DOHH2 (cell line): Measurements from ENCODE around the gene WFS1.

Experiments used
- H3F3A ChIP-seq: fragments of 200-600 bp; sonication (generic), shearing (Covaris generic); 2 replicates; pipeline ENCODE4 v1.6.0; 2016; ENCODE audit warnings: antibody characterized with exemption, mild to moderate bottlenecking; ENCODE audit not compliant: control insufficient read depth, insufficient read depth
- H3K27ac ChIP-seq: fragments of 200-600 bp; sonication (generic); 2 replicates; pipeline ENCODE4 v1.5.1; 2014; ENCODE audit warnings: low read depth, mild to moderate bottlenecking, low read length, moderate library complexity
- H3K27me3 ChIP-seq: fragments of 200-600 bp; sonication (generic); 2 replicates; pipeline ENCODE4 v1.6.1; 2014; ENCODE audit warnings: mild to moderate bottlenecking, low read length, mixed read lengths; ENCODE audit not compliant: control insufficient read depth
- H3K36me3 ChIP-seq: fragments of 200-600 bp; sonication (generic); 2 replicates; pipeline ENCODE4 v1.6.1; 2014; ENCODE audit warnings: mild to moderate bottlenecking, low read length, moderate library complexity, mixed read lengths; ENCODE audit not compliant: control insufficient read depth
- H3K4me1 ChIP-seq: fragments of 200-600 bp; sonication (generic); 2 replicates; pipeline ENCODE4 v1.6.1; 2014; ENCODE audit warnings: mild to moderate bottlenecking, low read length, mixed read lengths; ENCODE audit not compliant: control insufficient read depth
- H3K4me2 ChIP-seq: fragments of 200-600 bp; sonication (generic); 2 replicates; pipeline ENCODE4 v1.6.0; 2014; ENCODE audit warnings: mild to moderate bottlenecking, low read length, moderate library complexity
- H3K4me3 ChIP-seq: fragments of 200-600 bp; sonication (generic); 2 replicates; pipeline ENCODE4 v1.5.1; 2014; ENCODE audit warnings: mild to moderate bottlenecking, low read length, mixed read lengths
- H3K79me2 ChIP-seq: fragments of 200-600 bp; sonication (generic); 2 replicates; pipeline ENCODE4 v1.6.1; 2014; ENCODE audit warnings: mild to moderate bottlenecking, low read length, mixed read lengths; ENCODE audit not compliant: control insufficient read depth
- H3K9me2 ChIP-seq: fragments of 200-600 bp; sonication (generic); replicated peaks from 2 replicates; pipeline ENCODE4 v1.6.1; 2014; ENCODE audit warnings: mild to moderate bottlenecking, low read length, mixed read lengths; ENCODE audit not compliant: control insufficient read depth
- H3K9me3 ChIP-seq: fragments of 200-600 bp; sonication (generic); 2 replicates; pipeline ENCODE4 v1.6.1; 2014; ENCODE audit warnings: antibody characterized with exemption, low read length, mixed read lengths; ENCODE audit not compliant: control insufficient read depth, insufficient read depth
- H4K20me1 ChIP-seq: fragments of 200-600 bp; sonication (generic); 2 replicates; pipeline ENCODE4 v1.6.0; 2014; ENCODE audit warnings: low read depth, mild to moderate bottlenecking, antibody characterized with exemption, low read length, moderate library complexity; ENCODE audit not compliant: control insufficient read depth, insufficient read depth
- EZH2phosphoT487 ChIP-seq: fragments of 200-600 bp; sonication (generic); IDR thresholded peaks from 2 replicates; pipeline ENCODE4 v1.6.1; 2017; ENCODE audit warnings: borderline replicate concordance, mild to moderate bottlenecking, antibody characterized with exemption, low read length, moderate library complexity, mixed read lengths
- TF ChIP-seq, protein P1 (sequence below): fragments of 200-600 bp; sonication (generic); IDR thresholded peaks from one replicate; pipeline ENCODE4 v1.5.1; 2014; ENCODE audit warnings: antibody characterized with exemption, mild to moderate bottlenecking, low read depth, low read length; ENCODE audit not compliant: poor library complexity, severe bottlenecking

The WFS1 gene

DNA sequence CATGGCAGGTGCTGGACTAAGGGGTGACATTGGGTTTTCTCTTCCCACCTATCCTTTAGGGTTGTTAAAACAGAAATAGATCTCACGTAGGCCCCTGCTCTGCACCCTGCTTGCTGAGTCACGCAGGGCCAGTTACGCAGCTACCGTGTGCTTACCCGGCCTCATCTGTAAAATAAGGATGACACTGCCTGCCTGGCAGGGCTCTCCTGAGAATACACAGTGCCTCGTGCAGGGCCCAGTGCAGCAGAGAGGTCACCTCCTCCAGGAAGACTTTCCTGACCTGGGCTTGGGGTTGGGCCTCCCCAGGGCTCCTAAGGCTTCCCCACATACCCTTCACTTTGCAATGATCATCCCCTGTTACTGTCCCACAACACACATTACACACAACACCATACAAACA is 35.7 kb upstream of the WFS1 start:
- Histone ChIP-seq H3K27me3 (no peaks in the 10 kb centered on the region), H3K27ac (no peak overlapping the region), H3K9me2 (no peaks in the 10 kb centered on the region), H3K4me1 (no peaks in the 10 kb centered on the region), H3K4me3 (no peak overlapping the region), H3F3A (no peaks in the 10 kb centered on the region), H3K4me2 (no peak overlapping the region), H3K36me3 (no peaks in the 10 kb centered on the region), H3K9me3 (no peaks in the 10 kb centered on the region), H4K20me1 (no peaks in the 10 kb centered on the region), H3K79me2 (no peaks in the 10 kb centered on the region)
- no peak for TF ChIP-seq EZH2phosphoT487
- TF ChIP-seq, protein P1, sequence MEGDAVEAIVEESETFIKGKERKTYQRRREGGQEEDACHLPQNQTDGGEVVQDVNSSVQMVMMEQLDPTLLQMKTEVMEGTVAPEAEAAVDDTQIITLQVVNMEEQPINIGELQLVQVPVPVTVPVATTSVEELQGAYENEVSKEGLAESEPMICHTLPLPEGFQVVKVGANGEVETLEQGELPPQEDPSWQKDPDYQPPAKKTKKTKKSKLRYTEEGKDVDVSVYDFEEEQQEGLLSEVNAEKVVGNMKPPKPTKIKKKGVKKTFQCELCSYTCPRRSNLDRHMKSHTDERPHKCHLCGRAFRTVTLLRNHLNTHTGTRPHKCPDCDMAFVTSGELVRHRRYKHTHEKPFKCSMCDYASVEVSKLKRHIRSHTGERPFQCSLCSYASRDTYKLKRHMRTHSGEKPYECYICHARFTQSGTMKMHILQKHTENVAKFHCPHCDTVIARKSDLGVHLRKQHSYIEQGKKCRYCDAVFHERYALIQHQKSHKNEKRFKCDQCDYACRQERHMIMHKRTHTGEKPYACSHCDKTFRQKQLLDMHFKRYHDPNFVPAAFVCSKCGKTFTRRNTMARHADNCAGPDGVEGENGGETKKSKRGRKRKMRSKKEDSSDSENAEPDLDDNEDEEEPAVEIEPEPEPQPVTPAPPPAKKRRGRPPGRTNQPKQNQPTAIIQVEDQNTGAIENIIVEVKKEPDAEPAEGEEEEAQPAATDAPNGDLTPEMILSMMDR: no peak

DNA sequence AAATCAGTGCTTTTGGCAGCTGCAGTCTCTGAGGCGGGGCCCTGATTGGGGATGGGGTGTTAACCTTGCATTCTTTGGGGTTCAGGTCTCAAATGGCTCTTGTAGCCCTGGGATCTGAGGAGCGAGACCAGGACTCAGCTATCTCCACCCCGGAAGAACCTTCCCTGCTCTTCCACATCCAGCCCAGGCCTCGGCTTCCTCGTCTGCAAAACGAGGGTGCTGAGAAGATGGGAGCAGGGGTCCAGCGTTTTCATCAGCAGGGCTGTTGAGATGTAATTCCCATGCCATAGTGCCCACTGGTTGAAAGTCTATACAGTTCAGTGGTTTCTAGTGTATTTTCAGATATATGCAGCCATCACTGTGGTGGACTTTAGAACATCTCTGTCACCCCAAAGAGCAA is 34.6 kb upstream of the WFS1 start:
- Histone ChIP-seq H3K4me1 (no peaks in the 10 kb centered on the region), H3K79me2 (no peaks in the 10 kb centered on the region), H3K9me2 (no peaks in the 10 kb centered on the region), H3K27me3 (no peaks in the 10 kb centered on the region), H3K36me3 (no peaks in the 10 kb centered on the region), H3K27ac (no peak overlapping the region), H3F3A (no peaks in the 10 kb centered on the region), H3K9me3 (no peaks in the 10 kb centered on the region), H4K20me1 (no peaks in the 10 kb centered on the region), H3K4me3 (no peak overlapping the region), H3K4me2 (no peak overlapping the region)
- TF ChIP-seq, protein P1: no peak
- no peak for TF ChIP-seq EZH2phosphoT487

DNA sequence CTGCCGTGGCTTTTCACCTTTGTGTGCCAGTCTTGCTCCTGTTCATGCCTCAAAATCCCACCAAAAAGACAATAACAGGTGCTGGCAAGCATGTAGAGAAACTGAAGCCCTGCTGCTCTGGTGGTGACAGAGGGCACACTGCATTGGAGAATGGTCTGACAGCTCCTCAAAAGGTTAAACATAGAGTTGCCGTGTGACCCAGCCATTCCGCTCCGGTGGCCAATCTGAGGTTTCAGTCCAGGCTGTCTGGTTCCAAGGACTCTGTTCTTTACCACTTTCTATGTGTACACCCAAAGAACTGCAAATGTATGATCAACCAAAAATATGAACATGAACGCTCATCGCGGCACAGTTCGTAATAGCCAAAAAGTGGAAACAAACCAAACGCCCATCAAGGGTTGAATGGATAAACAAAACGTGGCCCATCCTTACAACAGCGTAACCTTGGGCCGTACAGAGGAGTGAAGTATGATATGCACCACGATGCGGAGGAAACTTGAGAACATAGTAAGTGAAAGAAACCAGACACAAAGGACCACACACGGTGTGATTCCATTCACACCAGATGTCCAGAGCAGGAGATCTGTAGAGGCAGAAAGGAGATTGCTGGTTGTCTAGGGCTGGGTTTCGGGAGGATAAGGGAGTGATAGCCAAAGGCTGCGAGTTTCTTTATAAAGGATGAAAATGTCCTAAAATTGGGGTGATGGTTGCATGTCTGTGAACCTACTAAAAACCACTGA is 33.6 kb upstream of the WFS1 start:
- no peaks in the 10 kb centered on the region for H4K20me1 ChIP-seq
- H3K36me3 ChIP-seq: no peaks in the 10 kb centered on the region
- H3K27ac ChIP-seq: no peak overlapping the region

More for the DNA sequence above, 33.6 kb upstream of the WFS1 start:
- Histone ChIP-seq H3K9me2 (no peaks in the 10 kb centered on the region), H3K9me3 (no peaks in the 10 kb centered on the region), H3K79me2 (no peaks in the 10 kb centered on the region), H3F3A (no peaks in the 10 kb centered on the region), H3K4me1 (no peaks in the 10 kb centered on the region), H3K4me2 (no peak overlapping the region), H3K4me3 (no peak overlapping the region), H3K27me3 (no peaks in the 10 kb centered on the region)
- TF ChIP-seq EZH2phosphoT487: no peak
- TF ChIP-seq, protein P1: no peak
